ENCODE measurements around the gene GOLGA6L7.
A peak's percentile ranks its signal among the peaks of the same experiment; 100 is the strongest.
"Not testable (repeated sequence)": the region's sequence is repeated elsewhere in the genome, so short reads cannot be mapped to it uniquely, and the experiment has no call there.

GOLGA6L7 gene

GRCh38 chr15:28811852-28812550 lies 36.4 kb downstream of the GOLGA6L7 start:
- in situ Hi-C loops (cut with HindIII; ENCODE audit: low pct_ligation_motif_present, low pct_unique_long_range_greater_than_20kb, low sequenced_read_pairs); DNase-seq: not testable (repeated sequence)

- in situ Hi-C loops (cut with HindIII; ENCODE audit: low pct_ligation_motif_present, low pct_unique_long_range_greater_than_20kb, low sequenced_read_pairs); DNase-seq: not testable (repeated sequence)
Observed at GRCh38 chr15:28810444-28810843, 38.0 kb downstream of the GOLGA6L7 start.

- in situ Hi-C loops (cut with HindIII; ENCODE audit: low pct_ligation_motif_present, low pct_unique_long_range_greater_than_20kb, low sequenced_read_pairs); DNase-seq: not testable (repeated sequence)
Observed at GRCh38 chr15:28808136-28808535, 40.3 kb downstream of the GOLGA6L7 start.

- in situ Hi-C loops (cut with HindIII; ENCODE audit: low pct_ligation_motif_present, low pct_unique_long_range_greater_than_20kb, low sequenced_read_pairs); DNase-seq: not testable (repeated sequence)
Observed at GRCh38 chr15:28800366-28800765, 48.1 kb downstream of the GOLGA6L7 start.

- DNase-seq; in situ Hi-C loops (cut with HindIII; ENCODE audit: low pct_ligation_motif_present, low pct_unique_long_range_greater_than_20kb, low sequenced_read_pairs): not testable (repeated sequence)
Observed at GRCh38 chr15:28798234-28798633, 50.2 kb downstream of the GOLGA6L7 start.

GRCh38 chr15:28794231-28794630 lies 54.2 kb downstream of the GOLGA6L7 start:
- peak; percentile 12 for DNase-seq
- in situ Hi-C loops (cut with HindIII; ENCODE audit: low pct_ligation_motif_present, low pct_unique_long_range_greater_than_20kb, low sequenced_read_pairs), result not testable (repeated sequence)

All from ACHN (cell line).